Nephron progenitor cell (in vitro differentiated cells): ENCODE data around the gene EPC2.
"Not testable (repeated sequence)": the region's sequence is repeated elsewhere in the genome, so short reads cannot be mapped to it uniquely, and the experiment has no call there.

ENCODE experiments used
- DNase-seq: peaks from one replicate; pipeline ENCODE4 v3.0.0; 2021
- H3K27ac Mint-ChIP-seq: 2 replicates; pipeline ENCODE4 v1.8.0; 2021; ENCODE audit warnings: mild to moderate bottlenecking, moderate library complexity, mixed read lengths
- H3K27me3 Mint-ChIP-seq: 2 replicates; pipeline ENCODE4 v1.8.0; 2021; ENCODE audit warnings: mild to moderate bottlenecking, low read depth, mixed read lengths; ENCODE audit not compliant: poor library complexity
- H3K36me3 Mint-ChIP-seq: 2 replicates; pipeline ENCODE4 v1.8.0; 2021; ENCODE audit warnings: low read depth, mixed read lengths
- H3K4me1 Mint-ChIP-seq: 2 replicates; pipeline ENCODE4 v1.8.0; 2021; ENCODE audit warnings: mixed read lengths
- H3K4me3 Mint-ChIP-seq: 2 replicates; pipeline ENCODE4 v1.8.0; 2021; ENCODE audit warnings: mild to moderate bottlenecking, moderate library complexity, mixed read lengths
- H3K9me3 Mint-ChIP-seq: 2 replicates; pipeline ENCODE4 v1.8.0; 2021; ENCODE audit warnings: mild to moderate bottlenecking, moderate library complexity, mixed read lengths
- TF ChIP-seq, protein P1 (sequence below): fragments of 200-600 bp; sonication (generic); IDR thresholded peaks from 2 replicates; pipeline ENCODE4 v1.5.0; 2021; ENCODE audit warnings: antibody characterized with exemption

EPC2 gene

DNA sequence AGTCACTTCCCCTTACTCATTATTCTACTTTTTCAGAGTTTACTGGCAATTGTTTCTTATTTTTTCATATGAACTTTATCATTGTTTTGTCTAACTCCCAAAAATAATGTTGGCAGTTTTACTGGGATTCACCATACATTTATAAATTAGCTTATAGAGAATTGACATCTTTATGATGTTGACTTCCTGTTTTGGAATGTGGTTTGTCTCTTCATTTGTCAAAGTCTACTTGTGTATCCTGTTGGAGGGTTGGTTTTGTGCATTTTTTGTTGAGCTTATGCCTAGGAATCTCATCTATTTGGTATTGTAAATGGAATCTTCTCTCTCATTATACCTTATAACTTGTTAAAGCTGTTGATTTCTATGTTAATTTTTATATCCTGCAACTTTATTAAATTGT is 16.4 kb downstream of the EPC2 start:
- peaks cover 24% of the 10 kb centered on the region for H3K4me1 Mint-ChIP-seq
- peaks cover 23% of the 10 kb centered on the region for H3K36me3 Mint-ChIP-seq
- H3K4me3 Mint-ChIP-seq, result no peak overlapping the region
- H3K27ac Mint-ChIP-seq, result no peak overlapping the region
- H3K9me3 Mint-ChIP-seq, result peaks cover 9% of the 10 kb centered on the region
- TF ChIP-seq, protein P1, sequence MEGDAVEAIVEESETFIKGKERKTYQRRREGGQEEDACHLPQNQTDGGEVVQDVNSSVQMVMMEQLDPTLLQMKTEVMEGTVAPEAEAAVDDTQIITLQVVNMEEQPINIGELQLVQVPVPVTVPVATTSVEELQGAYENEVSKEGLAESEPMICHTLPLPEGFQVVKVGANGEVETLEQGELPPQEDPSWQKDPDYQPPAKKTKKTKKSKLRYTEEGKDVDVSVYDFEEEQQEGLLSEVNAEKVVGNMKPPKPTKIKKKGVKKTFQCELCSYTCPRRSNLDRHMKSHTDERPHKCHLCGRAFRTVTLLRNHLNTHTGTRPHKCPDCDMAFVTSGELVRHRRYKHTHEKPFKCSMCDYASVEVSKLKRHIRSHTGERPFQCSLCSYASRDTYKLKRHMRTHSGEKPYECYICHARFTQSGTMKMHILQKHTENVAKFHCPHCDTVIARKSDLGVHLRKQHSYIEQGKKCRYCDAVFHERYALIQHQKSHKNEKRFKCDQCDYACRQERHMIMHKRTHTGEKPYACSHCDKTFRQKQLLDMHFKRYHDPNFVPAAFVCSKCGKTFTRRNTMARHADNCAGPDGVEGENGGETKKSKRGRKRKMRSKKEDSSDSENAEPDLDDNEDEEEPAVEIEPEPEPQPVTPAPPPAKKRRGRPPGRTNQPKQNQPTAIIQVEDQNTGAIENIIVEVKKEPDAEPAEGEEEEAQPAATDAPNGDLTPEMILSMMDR, result no peak
- no peak for DNase-seq
- H3K27me3 Mint-ChIP-seq, result no peaks in the 10 kb centered on the region

DNA sequence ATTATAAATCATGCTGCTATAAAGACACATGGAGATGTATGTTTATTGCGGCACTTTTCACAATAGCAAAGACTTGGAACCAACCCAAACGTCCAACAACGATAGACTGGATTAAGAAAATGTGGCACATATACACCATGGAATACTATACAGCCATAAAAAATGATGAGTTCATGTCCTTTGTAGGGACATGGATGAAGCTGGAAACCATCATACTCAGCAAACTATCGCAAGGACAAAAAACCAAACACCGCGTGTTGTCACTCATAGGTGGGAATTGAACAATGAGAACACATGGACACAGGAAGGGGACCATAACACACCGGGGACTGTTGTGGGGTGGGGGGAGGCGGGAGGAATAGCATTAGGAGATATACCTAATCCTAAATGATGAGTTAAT is 17.8 kb downstream of the EPC2 start:
- H3K27ac Mint-ChIP-seq, H3K27me3 Mint-ChIP-seq, H3K9me3 Mint-ChIP-seq, H3K4me3 Mint-ChIP-seq, DNase-seq: not testable (repeated sequence)
- H3K4me1 Mint-ChIP-seq, result peaks cover 21% of the 10 kb centered on the region
- H3K36me3 Mint-ChIP-seq, result peaks cover 27% of the 10 kb centered on the region

DNA sequence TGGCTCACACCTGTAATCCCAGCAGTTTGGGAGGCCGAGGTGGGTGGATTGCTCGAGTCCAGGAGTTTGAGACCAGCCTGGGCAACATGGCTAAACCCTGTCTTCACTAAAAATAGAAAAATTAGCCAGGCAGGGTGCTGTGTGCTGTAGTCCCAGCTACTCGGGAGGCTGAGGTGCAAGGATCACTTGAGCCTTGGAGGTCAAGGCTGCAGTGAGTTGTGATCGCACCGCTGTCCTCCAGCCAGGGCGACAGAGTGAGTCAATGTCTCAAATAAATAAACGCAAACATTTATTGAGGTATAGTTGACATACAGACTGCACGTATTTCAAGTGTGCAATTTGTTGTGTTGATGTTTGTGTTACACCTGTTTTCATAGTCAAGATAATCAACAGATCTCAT is 19.7 kb downstream of the EPC2 start:
- TF ChIP-seq, protein P1, result no peak
- no peak for DNase-seq
- Mint-ChIP-seq H3K4me1 (peaks cover 11% of the 10 kb centered on the region), H3K36me3 (peaks cover 43% of the 10 kb centered on the region), H3K27me3 (no peaks in the 10 kb centered on the region), H3K9me3 (peaks cover 13% of the 10 kb centered on the region), H3K4me3 (no peak overlapping the region), H3K27ac (no peak overlapping the region)

DNA sequence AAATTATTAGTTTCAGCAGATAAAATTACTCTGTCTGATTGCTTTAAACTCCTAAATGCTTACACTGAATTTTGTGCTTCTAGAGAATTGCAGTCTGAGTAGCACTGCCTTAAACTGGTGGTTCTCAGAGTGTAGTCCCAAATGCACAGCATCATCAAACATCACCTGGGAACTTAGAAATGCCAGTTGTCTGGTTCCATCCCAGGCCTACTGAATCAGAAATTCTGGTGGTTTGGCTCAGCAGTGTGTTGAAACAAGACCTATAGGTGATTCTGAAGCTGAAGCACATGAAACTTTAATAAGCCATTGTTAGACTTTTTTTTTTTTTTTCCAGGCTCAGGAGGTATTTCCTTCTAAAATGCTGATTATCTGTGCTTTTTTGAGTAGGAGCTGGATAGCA is 22.0 kb downstream of the EPC2 start:
- H3K27ac Mint-ChIP-seq, result no peak overlapping the region
- peaks cover 10% of the 10 kb centered on the region for H3K4me1 Mint-ChIP-seq
- no peak overlapping the region for H3K4me3 Mint-ChIP-seq
- H3K36me3 Mint-ChIP-seq, result peaks cover 37% of the 10 kb centered on the region
- H3K9me3 Mint-ChIP-seq, result peaks cover 14% of the 10 kb centered on the region
- TF ChIP-seq, protein P1, result no peak
- no peak for DNase-seq
- H3K27me3 Mint-ChIP-seq, result no peaks in the 10 kb centered on the region

DNA sequence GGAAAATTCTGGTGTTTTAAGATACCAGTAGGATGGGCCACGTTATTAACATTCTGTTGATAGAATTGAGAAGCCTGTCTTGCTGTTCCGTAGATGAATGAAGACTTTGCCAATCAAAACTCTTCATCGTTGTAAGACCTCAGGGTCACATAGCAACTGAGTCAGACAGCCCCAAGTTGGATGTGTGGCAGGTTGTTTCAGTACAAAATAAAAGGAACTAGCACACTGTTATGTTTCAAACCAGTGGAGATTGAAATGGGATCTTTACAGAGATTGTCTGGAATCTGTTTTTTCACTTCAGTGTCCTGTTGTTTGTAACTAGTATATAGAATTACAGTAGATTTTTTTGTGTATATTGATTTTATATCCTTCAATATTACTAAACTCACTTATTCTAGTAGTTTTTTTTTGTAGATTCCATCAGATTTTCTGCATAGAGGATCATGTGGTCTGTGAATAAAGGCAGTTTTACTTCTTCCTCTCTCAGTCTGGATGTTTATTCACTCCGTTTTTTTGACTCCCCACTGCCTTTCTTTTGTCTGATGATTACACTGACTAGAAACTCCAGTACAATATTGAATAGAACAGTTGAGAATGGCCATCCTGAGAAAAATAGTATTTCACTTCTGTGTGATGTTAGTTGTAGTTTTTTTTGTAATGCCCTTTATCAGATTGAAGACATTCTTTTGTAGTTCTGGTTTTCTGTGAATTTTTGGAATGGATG is 22.7 kb downstream of the EPC2 start:
- Mint-ChIP-seq H3K4me1 (peaks cover 10% of the 10 kb centered on the region), H3K27me3 (no peaks in the 10 kb centered on the region), H3K9me3 (peaks cover 20% of the 10 kb centered on the region), H3K4me3 (no peak overlapping the region), H3K36me3 (peaks cover 37% of the 10 kb centered on the region), H3K27ac (peak overlapping the region; percentile 70)
- TF ChIP-seq, protein P1, result no peak
- DNase-seq, result no peak

DNA sequence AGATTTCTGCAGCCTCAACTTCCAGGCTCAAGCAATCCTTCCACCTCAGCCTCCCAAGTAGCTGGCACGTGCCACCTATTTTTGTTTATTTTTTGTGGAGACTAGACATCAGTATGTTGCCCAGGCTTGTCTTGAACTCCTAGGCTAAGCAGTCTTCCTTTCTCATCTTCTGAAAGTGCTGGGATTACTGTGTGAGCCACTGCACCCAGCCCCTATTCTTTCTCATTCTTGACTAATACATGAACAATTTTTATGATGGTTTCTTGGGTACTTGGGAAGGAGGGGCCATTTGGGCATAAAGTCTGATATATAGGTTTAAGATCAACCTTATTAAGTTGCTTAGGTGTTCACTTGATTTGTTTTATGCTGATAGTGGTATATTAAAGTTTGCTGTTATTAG is 26.2 kb downstream of the EPC2 start:
- TF ChIP-seq, protein P1, result no peak
- Mint-ChIP-seq H3K27ac (peak overlapping the region; percentile 23), H3K4me3 (no peak overlapping the region), H3K36me3 (peaks cover 61% of the 10 kb centered on the region), H3K9me3 (peaks cover 51% of the 10 kb centered on the region), H3K4me1 (peaks cover 10% of the 10 kb centered on the region), H3K27me3 (no peaks in the 10 kb centered on the region)
- DNase-seq, result no peak
